ENCODE measurements around the gene RASL12.
"Not testable (repeated sequence)": the region's sequence is repeated elsewhere in the genome, so short reads cannot be mapped to it uniquely, and the experiment has no call there.

RASL12 gene

GRCh38 chr15:65075607-65076395, 8.0 kb upstream of the RASL12 start:
- DNase-seq, result not testable (repeated sequence)

- DNase-seq, result not testable (repeated sequence)
Observed at GRCh38 chr15:65074946-65075345, 7.2 kb upstream of the RASL12 start.

GRCh38 chr15:65072617-65073016, 4.8 kb upstream of the RASL12 start:
- no peak for DNase-seq

- no peak for DNase-seq
Observed at GRCh38 chr15:65072027-65072426, 4.2 kb upstream of the RASL12 start.

- DNase-seq, result no peak
Observed at GRCh38 chr15:65071381-65071811, 3.6 kb upstream of the RASL12 start.

GRCh38 chr15:65069779-65070546, 2.2 kb upstream of the RASL12 start:
- DNase-seq, result no peak

GRCh38 chr15:65069179-65069578, 1.4 kb upstream of the RASL12 start:
- no peak for DNase-seq

GRCh38 chr15:65068403-65068788, 605 bp upstream of the RASL12 start:
- DNase-seq, result no peak

GRCh38 chr15:65067317-65067644, 510 bp downstream of the RASL12 start:
- DNase-seq, result no peak

- no peak for DNase-seq
Observed at GRCh38 chr15:65066635-65067316, 1.0 kb downstream of the RASL12 start.

GRCh38 chr15:65066001-65066634, 1.7 kb downstream of the RASL12 start:
- DNase-seq, result no peak

- no peak for DNase-seq
Observed at GRCh38 chr15:65062726-65063125, 5.1 kb downstream of the RASL12 start.

GRCh38 chr15:65062061-65062460, 5.7 kb downstream of the RASL12 start:
- DNase-seq, result no peak

- no peak for DNase-seq
Observed at GRCh38 chr15:65060641-65061397, 7.0 kb downstream of the RASL12 start.

- no peak for DNase-seq
Observed at GRCh38 chr15:65059931-65060596, 7.7 kb downstream of the RASL12 start.

GRCh38 chr15:65059369-65059750, 8.4 kb downstream of the RASL12 start:
- DNase-seq, result no peak

- DNase-seq, result no peak
Observed at GRCh38 chr15:65058394-65059368, 9.1 kb downstream of the RASL12 start.

- no peak for DNase-seq
Observed at GRCh38 chr15:65057549-65057940, 10.2 kb downstream of the RASL12 start.

- no peak for DNase-seq
Observed at GRCh38 chr15:65056868-65057548, 10.8 kb downstream of the RASL12 start.

- no peak for DNase-seq
Observed at GRCh38 chr15:65056106-65056505, 11.7 kb downstream of the RASL12 start.

Measured in effector CD8-positive, alpha-beta T cell (primary cell).